H1 (cell line): ENCODE data around the gene ZC3H7B.

Experiments
- EP300 ChIP-seq, 2 experiments: IDR thresholded peaks; 1 replicate in 1 of 2; 2 replicates in 1 of 2; pipeline ENCODE4 v1.6.1; 2011 to 2012; ENCODE audit warnings: low read depth in 2 of 2, low read length in 2 of 2, mild to moderate bottlenecking in 2 of 2, borderline replicate concordance in 1 of 2, inconsistent platforms in 1 of 2, moderate library complexity in 1 of 2
- JUN ChIP-seq: IDR thresholded peaks from 2 replicates; pipeline ENCODE4 v1.6.1; 2011; ENCODE audit warnings: low read depth, mild to moderate bottlenecking, improper control_type of control experiment, low read length
- KDM4A ChIP-seq: IDR thresholded peaks from one replicate; pipeline ENCODE4 v1.7.1; 2012; ENCODE audit warnings: low read depth, mild to moderate bottlenecking, moderate library complexity, low read length, inconsistent platforms; ENCODE audit not compliant: severe bottlenecking
- POLR2A ChIP-seq, 2 experiments: IDR thresholded peaks; 1 replicate in 1 of 2; 2 replicates in 1 of 2; pipeline ENCODE4 v1.6.1; 2011; ENCODE audit warnings: low read depth in 2 of 2, low read length in 2 of 2, mild to moderate bottlenecking in 2 of 2; ENCODE audit errors: control extremely low read depth in 1 of 2
- POLR2AphosphoS5 ChIP-seq: IDR thresholded peaks from 2 replicates; pipeline ENCODE4 v1.6.1; 2011; ENCODE audit warnings: low read depth, low read length
- RAD21 ChIP-seq, 2 experiments: IDR thresholded peaks in 1 of 2; conservative IDR thresholded peaks in 1 of 2; 2 replicates each; pipeline ENCODE4 v1.6.1; 2011; ENCODE audit warnings: low read depth in 2 of 2, low read length in 2 of 2, improper control_type of control experiment in 1 of 2, inconsistent platforms in 1 of 2, mild to moderate bottlenecking in 1 of 2, moderate library complexity in 1 of 2
- RFX5 ChIP-seq: IDR thresholded peaks from 2 replicates; pipeline ENCODE4 v1.6.1; 2011; ENCODE audit warnings: low read depth, low read length, improper control_type of control experiment, borderline replicate concordance
- RXRA ChIP-seq: IDR thresholded peaks from 2 replicates; pipeline ENCODE4 v1.6.1; 2011; ENCODE audit warnings: low read depth, mild to moderate bottlenecking, low read length, moderate library complexity; ENCODE audit not compliant: insufficient read depth
- SP1 ChIP-seq: IDR thresholded peaks from 2 replicates; pipeline ENCODE4 v1.6.1; 2011; ENCODE audit warnings: low read depth, low read length
- TEAD4 ChIP-seq: IDR thresholded peaks from 2 replicates; pipeline ENCODE4 v1.6.1; 2012; ENCODE audit warnings: low read depth, low read length, inconsistent platforms, mixed read lengths
- YY1 ChIP-seq: IDR thresholded peaks from 2 replicates; pipeline ENCODE4 v1.6.1; 2011; ENCODE audit warnings: low read depth, mild to moderate bottlenecking, low read length
- TF ChIP-seq, protein P1 (sequence below): IDR thresholded peaks from 2 replicates; pipeline ENCODE4 v1.6.1; 2012; ENCODE audit warnings: low read length, inconsistent platforms
- TF ChIP-seq, protein P2 (sequence below), 3 experiments: IDR thresholded peaks; 1 replicate in 2 of 3; 2 replicates in 1 of 3; pipeline versions ENCODE4 v1.5.1 to v1.6.1; 2011; ENCODE audit warnings: low read length in 3 of 3, mild to moderate bottlenecking in 3 of 3, inconsistent platforms in 2 of 3, low read depth in 1 of 3, moderate library complexity in 1 of 3; ENCODE audit not compliant: insufficient read depth in 1 of 3; ENCODE audit errors: control extremely low read depth in 1 of 3
- TF ChIP-seq, protein P3 (sequence below): IDR thresholded peaks from 2 replicates; pipeline ENCODE4 v1.6.1; 2012; ENCODE audit warnings: inconsistent platforms

DNA sequence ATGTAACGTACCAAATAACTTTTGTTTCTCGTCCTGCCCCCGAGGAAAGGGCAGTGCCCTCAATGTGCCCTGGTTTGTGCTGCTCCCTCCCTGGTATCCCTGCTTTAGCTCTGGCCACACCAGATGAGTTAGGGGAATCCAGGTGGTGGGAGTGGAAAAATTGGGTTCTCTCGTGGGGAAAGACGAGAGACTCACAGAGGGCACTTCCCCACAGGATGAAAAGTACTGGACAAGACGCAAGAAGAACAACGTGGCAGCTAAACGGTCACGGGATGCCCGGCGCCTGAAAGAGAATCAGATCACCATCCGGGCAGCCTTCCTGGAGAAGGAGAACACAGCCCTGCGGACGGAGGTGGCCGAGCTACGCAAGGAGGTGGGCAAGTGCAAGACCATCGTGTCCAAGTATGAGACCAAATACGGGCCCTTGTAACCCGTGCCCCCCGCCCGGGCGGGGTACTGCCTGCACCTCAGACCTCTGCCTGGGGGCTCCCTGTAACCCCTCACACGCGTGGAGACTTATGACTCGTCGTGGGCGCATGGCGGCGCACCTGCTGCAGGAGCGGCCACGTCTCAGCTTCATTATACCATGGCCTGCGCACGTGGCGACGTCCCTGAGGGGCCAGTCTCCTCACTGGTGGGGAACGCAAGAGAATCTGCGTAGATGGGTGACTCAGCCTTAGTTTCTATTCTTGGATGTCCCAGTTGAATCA, 94.4 kb downstream of the ZC3H7B start:
- TF ChIP-seq KDM4A (no peak), TEAD4 (no peak), POLR2A (IDR thresholded peaks at IDR 0.05; ENCODE audit: control extremely low read depth in 1 of 2, low read depth in 2 of 2, low read length in 2 of 2) (no peak), SP1 (no peak), POLR2AphosphoS5 (no peak), RAD21 (IDR thresholded peaks at IDR 0.05 in 1 of 2, conservative IDR thresholded peaks at IDR 0.05 in 1 of 2; ENCODE audit: low read depth in 2 of 2, low read length in 2 of 2) (no peak), YY1 (no peak), JUN (no peak), EP300 (IDR thresholded peaks at IDR 0.05; ENCODE audit: borderline replicate concordance in 1 of 2, low read depth in 2 of 2, low read length in 2 of 2) (no peak), RFX5 (no peak), RXRA (no peak)
- TF ChIP-seq, protein P1, sequence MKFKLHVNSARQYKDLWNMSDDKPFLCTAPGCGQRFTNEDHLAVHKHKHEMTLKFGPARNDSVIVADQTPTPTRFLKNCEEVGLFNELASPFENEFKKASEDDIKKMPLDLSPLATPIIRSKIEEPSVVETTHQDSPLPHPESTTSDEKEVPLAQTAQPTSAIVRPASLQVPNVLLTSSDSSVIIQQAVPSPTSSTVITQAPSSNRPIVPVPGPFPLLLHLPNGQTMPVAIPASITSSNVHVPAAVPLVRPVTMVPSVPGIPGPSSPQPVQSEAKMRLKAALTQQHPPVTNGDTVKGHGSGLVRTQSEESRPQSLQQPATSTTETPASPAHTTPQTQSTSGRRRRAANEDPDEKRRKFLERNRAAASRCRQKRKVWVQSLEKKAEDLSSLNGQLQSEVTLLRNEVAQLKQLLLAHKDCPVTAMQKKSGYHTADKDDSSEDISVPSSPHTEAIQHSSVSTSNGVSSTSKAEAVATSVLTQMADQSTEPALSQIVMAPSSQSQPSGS = no peak
- TF ChIP-seq, protein P2, sequence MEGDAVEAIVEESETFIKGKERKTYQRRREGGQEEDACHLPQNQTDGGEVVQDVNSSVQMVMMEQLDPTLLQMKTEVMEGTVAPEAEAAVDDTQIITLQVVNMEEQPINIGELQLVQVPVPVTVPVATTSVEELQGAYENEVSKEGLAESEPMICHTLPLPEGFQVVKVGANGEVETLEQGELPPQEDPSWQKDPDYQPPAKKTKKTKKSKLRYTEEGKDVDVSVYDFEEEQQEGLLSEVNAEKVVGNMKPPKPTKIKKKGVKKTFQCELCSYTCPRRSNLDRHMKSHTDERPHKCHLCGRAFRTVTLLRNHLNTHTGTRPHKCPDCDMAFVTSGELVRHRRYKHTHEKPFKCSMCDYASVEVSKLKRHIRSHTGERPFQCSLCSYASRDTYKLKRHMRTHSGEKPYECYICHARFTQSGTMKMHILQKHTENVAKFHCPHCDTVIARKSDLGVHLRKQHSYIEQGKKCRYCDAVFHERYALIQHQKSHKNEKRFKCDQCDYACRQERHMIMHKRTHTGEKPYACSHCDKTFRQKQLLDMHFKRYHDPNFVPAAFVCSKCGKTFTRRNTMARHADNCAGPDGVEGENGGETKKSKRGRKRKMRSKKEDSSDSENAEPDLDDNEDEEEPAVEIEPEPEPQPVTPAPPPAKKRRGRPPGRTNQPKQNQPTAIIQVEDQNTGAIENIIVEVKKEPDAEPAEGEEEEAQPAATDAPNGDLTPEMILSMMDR (IDR thresholded peaks at IDR 0.05; ENCODE audit: control extremely low read depth in 1 of 3, insufficient read depth in 1 of 3, low read depth in 1 of 3, low read length in 3 of 3) = no peak
- TF ChIP-seq, protein P3, sequence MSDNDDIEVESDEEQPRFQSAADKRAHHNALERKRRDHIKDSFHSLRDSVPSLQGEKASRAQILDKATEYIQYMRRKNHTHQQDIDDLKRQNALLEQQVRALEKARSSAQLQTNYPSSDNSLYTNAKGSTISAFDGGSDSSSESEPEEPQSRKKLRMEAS = no peak
